ENCODE data around the gene NFIL3. TPM values are rescaled to one million over a fixed set of nuclear protein-coding genes. Genes with fewer than 3 reads are reported as not detected.
A peak's percentile ranks its signal among the peaks of the same experiment; 100 is the strongest.

NFIL3 gene
- total RNA-seq, 1 donor from 2014 or later, result 30.4 TPM

DNA sequence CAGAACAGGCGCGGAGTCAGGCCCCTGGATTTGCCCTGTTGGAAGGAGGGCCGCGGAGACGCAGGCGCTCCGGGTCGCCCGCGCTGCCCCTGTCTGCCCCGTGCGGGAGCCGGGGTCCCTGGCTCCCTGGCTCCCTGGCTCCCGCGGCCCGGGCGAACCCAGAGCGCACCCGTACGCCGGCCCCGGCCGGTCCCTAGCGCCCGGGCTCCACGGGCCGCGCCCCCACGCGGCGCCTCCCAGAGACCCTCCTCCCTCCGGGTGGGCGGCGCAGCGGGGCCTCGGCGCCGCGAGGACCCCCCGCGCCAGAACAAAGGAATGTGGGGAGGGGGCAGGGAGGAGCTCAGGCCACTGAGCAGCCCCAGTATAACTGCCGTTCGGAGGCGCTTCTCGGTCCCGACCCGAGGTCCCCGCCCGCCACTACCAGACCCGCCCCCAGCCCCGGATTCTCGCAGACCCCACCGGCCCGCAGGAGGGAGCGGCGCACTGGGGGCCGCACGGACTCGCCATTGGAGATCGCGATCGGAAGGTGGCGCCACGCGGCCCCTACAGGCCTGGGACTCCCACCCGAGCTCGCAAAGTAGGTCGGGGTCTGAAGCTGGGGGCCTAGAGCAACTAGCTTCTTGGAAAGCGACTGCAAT is 2.4 kb downstream of the NFIL3 start:
- H3K27ac Mint-ChIP-seq, result peak overlapping the region; percentile 99
- peak; percentile 53 for TF ChIP-seq CTCF (conservative IDR thresholded peaks at IDR 0.05)
- no peaks in the 10 kb centered on the region for H3K36me3 Mint-ChIP-seq
- peak; percentile 76 for DNase-seq (ENCODE audit: extremely low spot score, unreplicated experiment)
- peak overlapping the region; percentile 97 for H3K4me3 Mint-ChIP-seq
- peaks cover 18% of the 10 kb centered on the region for H3K27me3 Mint-ChIP-seq
- H3K4me1 Mint-ChIP-seq (ENCODE audit: unreplicated experiment), result peaks cover 36% of the 10 kb centered on the region
- no peaks in the 10 kb centered on the region for H3K9me3 Mint-ChIP-seq

GRCh38 chr9:91420501-91421127 is 3.0 kb downstream of the NFIL3 start:
- Mint-ChIP-seq H3K4me3 (peak overlapping the region; percentile 86), H3K36me3 (no peaks in the 10 kb centered on the region), H3K27me3 (peaks cover 12% of the 10 kb centered on the region), H3K9me3 (no peaks in the 10 kb centered on the region), H3K27ac (peak overlapping the region; percentile 90), H3K4me1 (ENCODE audit: unreplicated experiment) (peaks cover 32% of the 10 kb centered on the region)
- DNase-seq (ENCODE audit: extremely low spot score, unreplicated experiment), result no peak
- TF ChIP-seq CTCF (conservative IDR thresholded peaks at IDR 0.05), result no peak

DNA sequence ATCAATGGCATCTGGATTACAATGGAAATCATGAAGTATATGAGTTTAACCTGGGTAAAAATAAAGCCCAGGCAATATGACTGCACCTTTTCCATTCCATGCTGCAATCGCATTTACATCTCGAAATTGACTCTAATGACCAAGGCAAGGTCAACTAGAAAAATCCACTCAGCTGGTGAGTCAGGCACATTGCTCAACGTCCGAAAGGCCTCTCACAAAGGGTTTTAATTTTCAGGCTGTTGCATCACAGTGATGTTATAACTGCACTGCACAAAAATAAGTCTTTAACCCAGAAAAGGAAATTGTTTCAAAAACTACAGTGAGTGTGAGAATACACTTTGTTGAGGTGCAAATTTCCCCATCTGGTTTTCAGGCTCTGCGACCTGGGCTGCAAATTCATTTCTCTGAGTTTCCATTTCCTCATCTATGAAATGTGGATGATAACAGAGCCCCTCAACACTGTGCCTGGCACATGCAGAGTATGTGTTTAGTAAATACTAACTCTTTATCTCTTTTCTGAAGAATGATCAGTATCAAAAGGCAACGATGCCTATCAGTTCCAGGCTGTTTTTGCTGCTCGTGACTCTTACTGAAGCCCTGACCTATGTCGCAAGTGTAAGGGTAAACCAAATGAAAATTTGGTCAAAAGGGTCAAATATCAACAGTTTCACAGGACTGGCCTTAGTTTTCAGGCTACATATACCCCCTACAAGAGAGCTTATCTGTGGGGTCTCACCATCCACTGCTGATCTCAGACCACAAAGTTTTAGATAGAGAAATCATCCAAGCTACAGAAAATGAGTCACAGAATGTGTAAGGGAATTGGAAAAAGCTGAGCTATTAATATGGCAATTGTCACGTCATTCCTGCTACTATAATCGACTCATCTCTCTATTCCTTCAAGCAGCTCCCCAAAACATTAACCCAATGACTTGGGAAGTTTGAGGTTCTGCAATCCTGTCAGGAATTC is 4.1 kb downstream of the NFIL3 start:
- H3K27ac Mint-ChIP-seq, result peak overlapping the region; percentile 90
- TF ChIP-seq CTCF (conservative IDR thresholded peaks at IDR 0.05), result no peak
- H3K4me3 Mint-ChIP-seq, result peak overlapping the region; percentile 86
- peaks cover under 1% of the 10 kb centered on the region for H3K27me3 Mint-ChIP-seq
- H3K4me1 Mint-ChIP-seq (ENCODE audit: unreplicated experiment), result peaks cover 32% of the 10 kb centered on the region
- no peak for DNase-seq (ENCODE audit: extremely low spot score, unreplicated experiment)
- H3K36me3 Mint-ChIP-seq, result no peaks in the 10 kb centered on the region
- no peaks in the 10 kb centered on the region for H3K9me3 Mint-ChIP-seq

DNA sequence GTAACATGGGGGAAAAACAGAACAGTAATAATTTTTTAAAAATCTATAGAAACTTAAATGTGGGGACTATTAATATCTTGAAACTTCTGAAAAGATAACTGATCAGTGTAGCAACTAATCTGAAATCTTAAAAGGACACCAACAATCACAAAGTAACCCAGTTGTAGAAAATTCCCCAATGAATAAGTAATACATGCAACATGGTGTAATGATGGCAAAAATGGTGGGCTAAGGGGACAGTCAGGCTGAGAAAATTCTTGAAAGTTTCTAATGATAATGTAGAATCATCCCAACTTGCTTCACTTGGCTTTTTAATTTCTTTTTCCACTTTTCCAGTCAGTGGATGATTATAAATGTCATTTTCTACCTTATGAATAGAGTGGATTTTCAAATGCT is 5.4 kb downstream of the NFIL3 start:
- Mint-ChIP-seq H3K27ac (no peak overlapping the region), H3K27me3 (no peaks in the 10 kb centered on the region), H3K4me3 (no peak overlapping the region), H3K9me3 (no peaks in the 10 kb centered on the region), H3K4me1 (ENCODE audit: unreplicated experiment) (peaks cover 38% of the 10 kb centered on the region), H3K36me3 (peaks cover 6% of the 10 kb centered on the region)
- no peak for DNase-seq (ENCODE audit: extremely low spot score, unreplicated experiment)
- no peak for TF ChIP-seq CTCF (conservative IDR thresholded peaks at IDR 0.05)

GRCh38 chr9:91417602-91418214 is 5.9 kb downstream of the NFIL3 start:
- no peak overlapping the region for H3K27ac Mint-ChIP-seq
- peak overlapping the region; percentile 18 for H3K4me3 Mint-ChIP-seq
- no peaks in the 10 kb centered on the region for H3K27me3 Mint-ChIP-seq
- TF ChIP-seq CTCF (conservative IDR thresholded peaks at IDR 0.05), result no peak
- H3K36me3 Mint-ChIP-seq, result peaks cover 6% of the 10 kb centered on the region
- no peak for DNase-seq (ENCODE audit: extremely low spot score, unreplicated experiment)
- peaks cover 38% of the 10 kb centered on the region for H3K4me1 Mint-ChIP-seq (ENCODE audit: unreplicated experiment)
- H3K9me3 Mint-ChIP-seq, result no peaks in the 10 kb centered on the region
